Measurements from ENCODE around the gene RXRA. TPM values are rescaled to one million over a fixed set of nuclear protein-coding genes. Genes with fewer than 3 reads are reported as not detected.

The RXRA gene
- polyA plus RNA-seq, 3 donors = 15.8 to 91.0 (median 23.2) TPM

DNA sequence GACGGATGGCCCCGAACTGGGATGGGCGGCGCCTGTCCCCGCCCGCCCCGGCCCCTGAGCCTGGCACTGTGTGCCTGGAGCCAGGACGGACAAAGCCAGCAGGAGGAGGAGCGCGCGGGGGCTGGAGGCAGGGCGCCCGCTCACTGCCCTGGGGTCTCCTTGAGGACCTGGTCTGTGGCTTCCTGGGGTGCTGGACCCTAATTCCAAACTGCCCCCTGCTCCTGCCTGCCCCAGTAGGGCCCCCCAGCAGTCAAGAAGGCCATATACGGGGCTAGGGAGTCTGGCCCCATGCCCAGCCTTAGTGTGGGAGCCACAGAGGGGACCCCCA is 29.2 kb upstream of the RXRA start:
- Histone ChIP-seq H3K27me3 (ENCODE audit: control insufficient read depth in 2 of 2, insufficient read depth in 2 of 2, low read length in 2 of 2) (no peaks in the 10 kb centered on the region), H3K4me2 (replicated peaks; ENCODE audit: extremely low read depth, low read length, poor library complexity, severe bottlenecking) (no peak overlapping the region), H3K4me3 (replicated peaks in 1 of 3; ENCODE audit: low read depth in 2 of 3, low read length in 3 of 3) (no peak overlapping the region), H4K20me1 (ENCODE audit: insufficient read depth, low read length) (no peaks in the 10 kb centered on the region), H3K79me2 (ENCODE audit: insufficient read depth, low read length) (no peaks in the 10 kb centered on the region), H3K4me1 (ENCODE audit: control insufficient read depth in 1 of 2, insufficient read depth in 2 of 2, low read length in 2 of 2) (peaks cover 9 to 15% of the 10 kb centered on the region in 2 donors), H2AFZ (ENCODE audit: insufficient read depth, low read depth, low read length, poor library complexity, severe bottlenecking) (no peak overlapping the region), H3K9ac (ENCODE audit: insufficient read depth, low read length, poor library complexity, severe bottlenecking) (no peak overlapping the region), H3K36me3 (replicated peaks in 1 of 2; ENCODE audit: control insufficient read depth in 1 of 2, insufficient read depth in 2 of 2, low read length in 2 of 2) (no peaks in the 10 kb centered on the region), H3K27ac (ENCODE audit: low read depth in 1 of 2, low read length in 2 of 2) (no peak overlapping the region), H3K9me3 (replicated peaks in 1 of 2; ENCODE audit: control insufficient read depth in 1 of 2, insufficient read depth in 1 of 2, low read length in 2 of 2) (no peaks in the 10 kb centered on the region)
- no peak for DNase-seq
- H3K36me3 Mint-ChIP-seq = no peaks in the 10 kb centered on the region
- H3K4me1 Mint-ChIP-seq = peaks cover 18% of the 10 kb centered on the region
- intact Hi-C loops (cut with micrococcal nuclease) = no loop called here
- no peak overlapping the region for H3K27ac Mint-ChIP-seq
- H3K4me3 Mint-ChIP-seq = no peak overlapping the region
- 92% methylated on average over 12 of the region's 14 CpGs for WGBS (ENCODE audit: insufficient coverage)
- H3K9me3 Mint-ChIP-seq = peaks cover 0 to 3% (median 0%) of the 10 kb centered on the region in 7 donors
- TF ChIP-seq CTCF (IDR thresholded peaks at IDR 0.05) = no peak
- H3K27me3 Mint-ChIP-seq (ENCODE audit: low read depth in 3 of 3) = peaks cover 18 to 28% (median 19%) of the 10 kb centered on the region in 3 donors

GRCh38 chr9:134297576-134297975 is 28.7 kb upstream of the RXRA start:
- Histone ChIP-seq H3K4me2 (replicated peaks; ENCODE audit: extremely low read depth, low read length, poor library complexity, severe bottlenecking) (no peak overlapping the region), H3K79me2 (ENCODE audit: insufficient read depth, low read length) (no peaks in the 10 kb centered on the region), H3K9ac (ENCODE audit: insufficient read depth, low read length, poor library complexity, severe bottlenecking) (no peak overlapping the region), H4K20me1 (ENCODE audit: insufficient read depth, low read length) (no peaks in the 10 kb centered on the region), H2AFZ (ENCODE audit: insufficient read depth, low read depth, low read length, poor library complexity, severe bottlenecking) (no peak overlapping the region), H3K36me3 (replicated peaks in 1 of 2; ENCODE audit: control insufficient read depth in 1 of 2, insufficient read depth in 2 of 2, low read length in 2 of 2) (no peaks in the 10 kb centered on the region), H3K4me3 (replicated peaks in 1 of 3; ENCODE audit: low read depth in 2 of 3, low read length in 3 of 3) (no peak overlapping the region), H3K27me3 (ENCODE audit: control insufficient read depth in 2 of 2, insufficient read depth in 2 of 2, low read length in 2 of 2) (no peaks in the 10 kb centered on the region), H3K4me1 (ENCODE audit: control insufficient read depth in 1 of 2, insufficient read depth in 2 of 2, low read length in 2 of 2) (peaks cover 9 to 15% of the 10 kb centered on the region in 2 donors), H3K27ac (ENCODE audit: low read depth in 1 of 2, low read length in 2 of 2) (no peak overlapping the region), H3K9me3 (replicated peaks in 1 of 2; ENCODE audit: control insufficient read depth in 1 of 2, insufficient read depth in 1 of 2, low read length in 2 of 2) (no peaks in the 10 kb centered on the region)
- Mint-ChIP-seq H3K27me3 (ENCODE audit: low read depth in 3 of 3) (peaks cover 18 to 28% (median 19%) of the 10 kb centered on the region in 3 donors), H3K4me1 (peaks cover 18% of the 10 kb centered on the region), H3K9me3 (peaks cover 0 to 3% (median 0%) of the 10 kb centered on the region in 7 donors), H3K27ac (no peak overlapping the region), H3K4me3 (no peak overlapping the region), H3K36me3 (no peaks in the 10 kb centered on the region)
- TF ChIP-seq CTCF (IDR thresholded peaks at IDR 0.05) = no peak
- DNase-seq = no peak
- WGBS (ENCODE audit: insufficient coverage) = 94% methylated on average over 7 of the region's 9 CpGs
- intact Hi-C loops (cut with micrococcal nuclease) = no loop called here
